ENCODE measurements around the gene GALR3. TPM values are rescaled to one million over a fixed set of nuclear protein-coding genes. Genes with fewer than 3 reads are reported as not detected.

Gene GALR3
- total and polyA plus RNA-seq, 8 donors = not detected

DNA sequence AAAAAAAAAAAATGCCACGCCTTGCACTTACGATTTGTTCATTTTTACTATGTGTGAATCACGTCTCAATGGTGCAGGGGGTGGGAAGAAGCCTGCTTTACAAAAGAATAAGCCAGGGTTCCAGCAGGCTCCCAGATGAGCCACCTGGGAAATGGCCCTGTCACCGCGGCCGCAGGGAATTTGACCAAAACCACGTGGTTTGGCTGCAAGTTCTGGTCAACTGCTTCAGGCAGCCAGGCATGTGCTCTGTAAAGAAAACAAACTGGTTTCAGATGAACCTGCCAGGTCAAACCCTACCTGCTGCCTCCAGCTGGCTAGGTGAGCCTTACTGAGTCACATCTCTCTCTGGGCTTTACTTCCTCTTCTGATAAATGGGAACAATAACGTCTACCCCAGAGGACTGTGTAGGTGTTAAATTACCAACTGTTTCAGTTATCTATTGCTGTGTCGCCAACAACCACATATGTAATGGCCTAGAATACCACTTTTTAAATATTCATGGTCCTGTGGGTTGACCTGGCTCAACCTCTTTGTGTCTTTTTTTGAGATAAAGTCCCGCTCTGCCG lies 46.0 kb upstream of the GALR3 start:
- peaks cover 0 to 26% of the 10 kb centered on the region in 2 donors for H3K36me3 ChIP-seq
- DNase-seq (peak in 2 of 4 donors; percentile 29 to 72), ATAC-seq (peak; percentile 86)
- intact Hi-C loops (cut with DNase I) = no loop called here
- H3K4me3 ChIP-seq = no peak overlapping the region
- peak overlapping the region in 1 of 2 donors; percentile 26 for H3K27ac ChIP-seq
- peaks cover 0 to 5% of the 10 kb centered on the region in 2 donors for H3K4me1 ChIP-seq
- no peaks in the 10 kb centered on the region for H3K27me3 ChIP-seq
- no peaks in the 10 kb centered on the region for H3K9me3 ChIP-seq
- TF ChIP-seq CTCF (IDR thresholded peaks at IDR 0.05) = no peak

- TF ChIP-seq CTCF (IDR thresholded peaks at IDR 0.05) = no peak
- Histone ChIP-seq H3K4me3 (no peak overlapping the region), H3K27ac (no peak overlapping the region), H3K36me3 (peaks cover 0 to 13% of the 10 kb centered on the region in 2 donors), H3K9me3 (no peaks in the 10 kb centered on the region), H3K27me3 (no peaks in the 10 kb centered on the region), H3K4me1 (peaks cover 0 to 5% of the 10 kb centered on the region in 2 donors)
- no peak for ATAC-seq
- DNase-seq = no peak
- intact Hi-C loops (cut with DNase I) = no loop called here
These were observed 44.7 kb upstream of the GALR3 start for GRCh38 chr22:37778370-37779009.

DNA sequence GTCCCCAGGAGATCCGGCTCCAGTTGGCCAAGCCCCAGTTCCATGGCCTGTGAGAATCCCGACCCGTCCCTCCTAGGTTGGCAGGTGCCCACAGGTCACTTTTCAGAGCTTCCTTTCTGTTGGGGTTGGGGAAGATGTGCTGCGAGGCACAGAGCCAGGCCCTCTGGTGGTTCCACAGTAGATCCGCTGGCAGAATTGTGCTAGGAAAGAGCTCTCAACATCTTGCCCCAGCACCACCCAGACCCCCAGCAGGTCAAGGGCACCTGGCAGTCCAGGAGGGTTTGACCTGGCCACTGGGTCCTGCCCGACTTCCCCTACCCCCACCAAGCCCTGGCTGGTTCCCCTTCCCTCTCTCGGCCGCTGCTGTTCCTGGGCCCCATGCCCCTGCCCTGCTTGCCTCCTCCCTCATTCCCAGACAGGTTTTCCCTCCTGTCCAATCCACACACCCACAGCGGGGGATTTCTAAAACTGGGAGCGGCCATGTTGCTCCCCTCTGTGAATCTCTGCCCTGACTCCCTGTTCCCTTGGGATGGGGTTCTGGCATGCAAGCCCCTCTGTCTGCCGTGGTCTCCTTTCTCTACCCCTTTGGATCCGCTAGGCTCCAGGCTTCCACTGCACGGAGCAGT lies 41.6 kb upstream of the GALR3 start:
- no peak for TF ChIP-seq CTCF (IDR thresholded peaks at IDR 0.05)
- DNase-seq (no peak), ATAC-seq (no peak)
- peaks cover 0 to 5% of the 10 kb centered on the region in 2 donors for H3K4me1 ChIP-seq
- no peak overlapping the region for H3K4me3 ChIP-seq
- H3K27ac ChIP-seq = no peak overlapping the region
- H3K27me3 ChIP-seq = no peaks in the 10 kb centered on the region
- intact Hi-C loops (cut with DNase I) = loop anchor here in 1 of 2 donors (10.0 kb wide), 1 partner anchor 137 kb away; no protein-coding TSS in a partner anchor
- no peaks in the 10 kb centered on the region for H3K9me3 ChIP-seq
- no peaks in the 10 kb centered on the region for H3K36me3 ChIP-seq

- Histone ChIP-seq H3K27ac (no peak overlapping the region), H3K9me3 (no peaks in the 10 kb centered on the region), H3K36me3 (no peaks in the 10 kb centered on the region), H3K4me3 (no peak overlapping the region), H3K4me1 (no peaks in the 10 kb centered on the region), H3K27me3 (no peaks in the 10 kb centered on the region)
- ATAC-seq (no peak), DNase-seq (no peak)
- intact Hi-C loops (cut with DNase I) = loop anchor here in 1 of 2 donors (10.0 kb wide), 1 partner anchor 138 kb away; no protein-coding TSS in a partner anchor
- TF ChIP-seq CTCF (IDR thresholded peaks at IDR 0.05) = no peak
These were observed 40.6 kb upstream of the GALR3 start for GRCh38 chr22:37782340-37783168.
